GM19328 (cell line): ENCODE data around the gene ZNF511.

Source experiments
- ATAC-seq: cut with Tn5 transposase; IDR thresholded peaks from one replicate; pipeline ENCODE4 v1.9.1; 2021; ENCODE audit warnings: mild to moderate bottlenecking, moderate library complexity; ENCODE audit not compliant: unreplicated experiment

The ZNF511 gene

GRCh38 chr10:133351408-133352318 is 42.9 kb downstream of the ZNF511 start:
- ATAC-seq, result no peak

GRCh38 chr10:133353202-133353959 is 44.7 kb downstream of the ZNF511 start:
- no peak for ATAC-seq

GRCh38 chr10:133353988-133354605 is 45.4 kb downstream of the ZNF511 start:
- no peak for ATAC-seq

- no peak for ATAC-seq
Measured at GRCh38 chr10:133354672-133355240, 46.0 kb downstream of the ZNF511 start.

GRCh38 chr10:133355266-133355665 is 46.6 kb downstream of the ZNF511 start:
- no peak for ATAC-seq

GRCh38 chr10:133355991-133356390 is 47.3 kb downstream of the ZNF511 start:
- ATAC-seq, result no peak

GRCh38 chr10:133356549-133357284 is 48.0 kb downstream of the ZNF511 start:
- ATAC-seq, result no peak

- peak; percentile 66 for ATAC-seq
Measured at GRCh38 chr10:133357285-133358161, 48.8 kb downstream of the ZNF511 start, which contains the start of gene FUOM. TSS of gene FUOM (minus strand) at chr10:133358019. CDS start at chr10:133358007, 12 bp downstream.

GRCh38 chr10:133358162-133358924 is 49.6 kb downstream of the ZNF511 start:
- ATAC-seq, result no peak

- ATAC-seq, result no peak
Measured at GRCh38 chr10:133358925-133359310, 50.2 kb downstream of the ZNF511 start.

GRCh38 chr10:133359554-133359971 is 50.8 kb downstream of the ZNF511 start:
- no peak for ATAC-seq

GRCh38 chr10:133359972-133360610 is 51.4 kb downstream of the ZNF511 start:
- no peak for ATAC-seq

- no peak for ATAC-seq
Measured at GRCh38 chr10:133361227-133361626, 52.5 kb downstream of the ZNF511 start.

GRCh38 chr10:133361773-133362441 is 53.2 kb downstream of the ZNF511 start:
- no peak for ATAC-seq
